Loucy (cell line): ENCODE measurements around the gene EFNA4.

Experiments used
- CTCF ChIP-seq: fragments of 200-600 bp; sonication (generic); conservative IDR thresholded peaks from 2 replicates; pipeline ENCODE4 v1.5.1; 2014; ENCODE audit warnings: mild to moderate bottlenecking, antibody characterized with exemption, low read length
- EZH2phosphoT487 ChIP-seq: fragments of 200-600 bp; IDR thresholded peaks from 2 replicates; pipeline ENCODE4 v1.6.1; 2018; ENCODE audit warnings: antibody characterized with exemption, mild to moderate bottlenecking, moderate library complexity, borderline replicate concordance

GRCh38 chr1:155079487-155080311, 16.2 kb downstream of the EFNA4 start:
- TF ChIP-seq CTCF, result no peak
- TF ChIP-seq EZH2phosphoT487, result no peak
